ENCODE data around the gene SLC10A7.

The SLC10A7 gene

GRCh38 chr4:146347822-146348221 is 173.9 kb downstream of the SLC10A7 start:
- Histone ChIP-seq H3K27ac (ENCODE audit: low read length) (no peak overlapping the region), H3K4me1 (ENCODE audit: control insufficient read depth, low read depth, low read length) (no peaks in the 10 kb centered on the region), H3K27me3 (ENCODE audit: control insufficient read depth, insufficient read depth, low read length) (no peaks in the 10 kb centered on the region), H3K9me3 (ENCODE audit: control insufficient read depth, low read depth, low read length) (no peaks in the 10 kb centered on the region), H3K9ac (ENCODE audit: low read length) (no peak overlapping the region), H3K36me3 (ENCODE audit: control insufficient read depth, low read depth, low read length) (no peaks in the 10 kb centered on the region), H3K4me3 (ENCODE audit: low read length) (no peak overlapping the region)

- Histone ChIP-seq H3K4me3 (ENCODE audit: low read length) (no peak overlapping the region), H3K9me3 (ENCODE audit: control insufficient read depth, low read depth, low read length) (no peaks in the 10 kb centered on the region), H3K36me3 (ENCODE audit: control insufficient read depth, low read depth, low read length) (no peaks in the 10 kb centered on the region), H3K9ac (ENCODE audit: low read length) (no peak overlapping the region), H3K4me1 (ENCODE audit: control insufficient read depth, low read depth, low read length) (no peaks in the 10 kb centered on the region), H3K27me3 (ENCODE audit: control insufficient read depth, insufficient read depth, low read length) (no peaks in the 10 kb centered on the region), H3K27ac (ENCODE audit: low read length) (no peak overlapping the region)
Observed at GRCh38 chr4:146346276-146346675, 175.5 kb downstream of the SLC10A7 start.

GRCh38 chr4:146343776-146344175 is 178.0 kb downstream of the SLC10A7 start:
- no peaks in the 10 kb centered on the region for H3K9me3 ChIP-seq (ENCODE audit: control insufficient read depth, low read depth, low read length)
- no peak overlapping the region for H3K27ac ChIP-seq (ENCODE audit: low read length)
- no peaks in the 10 kb centered on the region for H3K36me3 ChIP-seq (ENCODE audit: control insufficient read depth, low read depth, low read length)
- H3K27me3 ChIP-seq (ENCODE audit: control insufficient read depth, insufficient read depth, low read length), result no peaks in the 10 kb centered on the region
- no peaks in the 10 kb centered on the region for H3K4me1 ChIP-seq (ENCODE audit: control insufficient read depth, low read depth, low read length)
- H3K9ac ChIP-seq (ENCODE audit: low read length), result no peak overlapping the region
- H3K4me3 ChIP-seq (ENCODE audit: low read length), result no peak overlapping the region

- Histone ChIP-seq H3K27ac (ENCODE audit: low read length) (no peak overlapping the region), H3K27me3 (ENCODE audit: control insufficient read depth, insufficient read depth, low read length) (no peaks in the 10 kb centered on the region)
Observed at GRCh38 chr4:146343199-146343598, 178.5 kb downstream of the SLC10A7 start.

GRCh38 chr4:146342600-146343192 is 179.0 kb downstream of the SLC10A7 start:
- H3K27me3 ChIP-seq (ENCODE audit: control insufficient read depth, insufficient read depth, low read length), result no peaks in the 10 kb centered on the region
- H3K36me3 ChIP-seq (ENCODE audit: control insufficient read depth, low read depth, low read length), result no peaks in the 10 kb centered on the region
- no peak overlapping the region for H3K4me3 ChIP-seq (ENCODE audit: low read length)
- H3K9me3 ChIP-seq (ENCODE audit: control insufficient read depth, low read depth, low read length), result no peaks in the 10 kb centered on the region
- H3K4me1 ChIP-seq (ENCODE audit: control insufficient read depth, low read depth, low read length), result no peaks in the 10 kb centered on the region
- H3K27ac ChIP-seq (ENCODE audit: low read length), result no peak overlapping the region
- H3K9ac ChIP-seq (ENCODE audit: low read length), result no peak overlapping the region

More at GRCh38 chr4:146343199-146343598, 178.5 kb downstream of the SLC10A7 start:
- Histone ChIP-seq H3K36me3 (ENCODE audit: control insufficient read depth, low read depth, low read length) (no peaks in the 10 kb centered on the region), H3K4me1 (ENCODE audit: control insufficient read depth, low read depth, low read length) (no peaks in the 10 kb centered on the region), H3K9ac (ENCODE audit: low read length) (no peak overlapping the region), H3K4me3 (ENCODE audit: low read length) (no peak overlapping the region), H3K9me3 (ENCODE audit: control insufficient read depth, low read depth, low read length) (no peaks in the 10 kb centered on the region)

GRCh38 chr4:146340798-146341197 is 180.9 kb downstream of the SLC10A7 start:
- H3K27ac ChIP-seq (ENCODE audit: low read length), result no peak overlapping the region
- H3K4me3 ChIP-seq (ENCODE audit: low read length), result no peak overlapping the region

DNA sequence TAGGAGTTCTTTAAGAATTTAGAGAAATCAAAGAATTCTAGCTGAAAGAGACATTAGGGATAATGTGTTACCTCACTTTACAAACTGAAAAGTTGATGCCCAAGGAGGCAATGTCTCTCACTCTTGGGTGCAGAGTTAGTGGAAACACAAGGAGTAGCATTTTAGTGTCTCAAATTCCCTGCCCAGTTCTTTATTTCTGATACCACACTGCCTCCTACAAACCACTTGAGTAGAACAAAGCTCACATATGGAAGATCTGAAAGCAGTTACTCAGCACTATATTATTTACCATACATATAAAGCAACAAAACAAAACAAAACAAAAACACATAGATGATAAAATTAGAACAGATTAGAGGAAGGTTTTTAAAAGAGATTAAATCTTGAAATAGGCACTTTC is 183.2 kb downstream of the SLC10A7 start:
- Histone ChIP-seq H3K36me3 (ENCODE audit: control insufficient read depth, low read depth, low read length) (no peaks in the 10 kb centered on the region), H3K9me3 (ENCODE audit: control insufficient read depth, low read depth, low read length) (no peaks in the 10 kb centered on the region), H3K27me3 (ENCODE audit: control insufficient read depth, insufficient read depth, low read length) (no peaks in the 10 kb centered on the region), H3K4me1 (ENCODE audit: control insufficient read depth, low read depth, low read length) (no peaks in the 10 kb centered on the region), H3K4me3 (ENCODE audit: low read length) (no peak overlapping the region), H3K27ac (ENCODE audit: low read length) (no peak overlapping the region), H3K9ac (ENCODE audit: low read length) (no peak overlapping the region)

More at GRCh38 chr4:146340798-146341197, 180.9 kb downstream of the SLC10A7 start:
- no peaks in the 10 kb centered on the region for H3K27me3 ChIP-seq (ENCODE audit: control insufficient read depth, insufficient read depth, low read length)
- no peaks in the 10 kb centered on the region for H3K9me3 ChIP-seq (ENCODE audit: control insufficient read depth, low read depth, low read length)
- H3K36me3 ChIP-seq (ENCODE audit: control insufficient read depth, low read depth, low read length), result no peaks in the 10 kb centered on the region
- no peaks in the 10 kb centered on the region for H3K4me1 ChIP-seq (ENCODE audit: control insufficient read depth, low read depth, low read length)
- no peak overlapping the region for H3K9ac ChIP-seq (ENCODE audit: low read length)

DNA sequence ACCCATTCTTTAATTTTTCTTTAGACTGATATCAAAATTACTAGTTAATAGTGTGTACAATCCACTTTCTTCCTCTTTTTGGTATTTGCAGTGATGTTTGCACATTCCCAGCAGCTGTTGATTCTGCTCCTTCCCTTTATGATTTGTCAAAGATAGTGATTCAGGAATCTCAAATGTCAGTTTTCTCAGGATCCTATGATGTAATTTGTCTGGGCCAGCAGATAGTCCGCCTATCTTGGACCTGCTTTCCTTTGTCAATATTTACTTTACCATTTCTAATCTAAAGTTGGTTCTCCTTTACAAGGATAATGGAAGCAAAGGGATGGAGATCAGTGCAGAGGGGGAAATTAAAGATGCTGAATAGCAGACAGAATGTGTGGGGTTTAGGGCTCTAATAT is 185.3 kb downstream of the SLC10A7 start:
- H3K9ac ChIP-seq (ENCODE audit: low read length), result no peak overlapping the region
- no peaks in the 10 kb centered on the region for H3K27me3 ChIP-seq (ENCODE audit: control insufficient read depth, insufficient read depth, low read length)
- no peak overlapping the region for H3K27ac ChIP-seq (ENCODE audit: low read length)
- no peaks in the 10 kb centered on the region for H3K36me3 ChIP-seq (ENCODE audit: control insufficient read depth, low read depth, low read length)
- no peak overlapping the region for H3K4me3 ChIP-seq (ENCODE audit: low read length)
- H3K9me3 ChIP-seq (ENCODE audit: control insufficient read depth, low read depth, low read length), result no peaks in the 10 kb centered on the region
- H3K4me1 ChIP-seq (ENCODE audit: control insufficient read depth, low read depth, low read length), result no peaks in the 10 kb centered on the region

- Histone ChIP-seq H3K9ac (ENCODE audit: low read length) (no peak overlapping the region), H3K27me3 (ENCODE audit: control insufficient read depth, insufficient read depth, low read length) (no peaks in the 10 kb centered on the region), H3K4me3 (ENCODE audit: low read length) (no peak overlapping the region), H3K9me3 (ENCODE audit: control insufficient read depth, low read depth, low read length) (no peaks in the 10 kb centered on the region), H3K4me1 (ENCODE audit: control insufficient read depth, low read depth, low read length) (no peaks in the 10 kb centered on the region), H3K36me3 (ENCODE audit: control insufficient read depth, low read depth, low read length) (no peaks in the 10 kb centered on the region), H3K27ac (ENCODE audit: low read length) (no peak overlapping the region)
Observed at GRCh38 chr4:146335763-146336409, 185.9 kb downstream of the SLC10A7 start.

GRCh38 chr4:146334862-146335449 is 186.8 kb downstream of the SLC10A7 start:
- no peaks in the 10 kb centered on the region for H3K27me3 ChIP-seq (ENCODE audit: control insufficient read depth, insufficient read depth, low read length)
- no peaks in the 10 kb centered on the region for H3K36me3 ChIP-seq (ENCODE audit: control insufficient read depth, low read depth, low read length)
- no peaks in the 10 kb centered on the region for H3K9me3 ChIP-seq (ENCODE audit: control insufficient read depth, low read depth, low read length)
- no peak overlapping the region for H3K9ac ChIP-seq (ENCODE audit: low read length)
- no peaks in the 10 kb centered on the region for H3K4me1 ChIP-seq (ENCODE audit: control insufficient read depth, low read depth, low read length)
- H3K4me3 ChIP-seq (ENCODE audit: low read length), result no peak overlapping the region
- no peak overlapping the region for H3K27ac ChIP-seq (ENCODE audit: low read length)

GRCh38 chr4:146333895-146334262 is 187.9 kb downstream of the SLC10A7 start:
- H3K9me3 ChIP-seq (ENCODE audit: control insufficient read depth, low read depth, low read length), result no peaks in the 10 kb centered on the region
- H3K36me3 ChIP-seq (ENCODE audit: control insufficient read depth, low read depth, low read length), result no peaks in the 10 kb centered on the region
- H3K4me1 ChIP-seq (ENCODE audit: control insufficient read depth, low read depth, low read length), result no peaks in the 10 kb centered on the region
- H3K9ac ChIP-seq (ENCODE audit: low read length), result no peak overlapping the region
- H3K27me3 ChIP-seq (ENCODE audit: control insufficient read depth, insufficient read depth, low read length), result no peaks in the 10 kb centered on the region
- no peak overlapping the region for H3K27ac ChIP-seq (ENCODE audit: low read length)
- H3K4me3 ChIP-seq (ENCODE audit: low read length), result no peak overlapping the region
